GM12878 (cell line): ENCODE data around the gene CPNE4. TPM values are rescaled to one million over a fixed set of nuclear protein-coding genes. Genes with fewer than 3 reads are reported as not detected.

Experiments
- ATAC-seq: fragments of 200-7000 bp; cut with Tn5 transposase; 3 replicates; pipeline ENCODE4 v1.9.1; 2020; ENCODE audit warnings: mild to moderate bottlenecking, moderate library complexity
- BruUV-seq: library from RNA; stranded (reverse); fragments of 400-500 nt; replicated peaks from 2 replicates; lab custom pipeline; 2021; lab: Mats Ljungman, UMichigan
- CTCF ChIA-PET: fragments of 300-600 bp; sonication (Branson Sonifier 250); formaldehyde crosslinking; extraction: SDS; loops from one replicate; lab custom pipeline; 2021; ENCODE audit warnings: inconsistent platforms; lab: Yijun Ruan, JAX
- POLR2A ChIA-PET: fragments of 350-600 bp; formaldehyde crosslinking; extraction: SDS; loops from one replicate; lab custom pipeline; 2021; ENCODE audit warnings: inconsistent platforms; lab: Charles Lee
- RAD21 ChIA-PET: fragments of 300-600 bp; sonication (Branson Sonifier 250); formaldehyde crosslinking; loops from one replicate; lab custom pipeline; 2023; ENCODE audit warnings: antibody characterized with exemption; ENCODE audit not compliant: unreplicated experiment; lab: Charles Lee
- SMC1A ChIA-PET: fragments of 300-600 bp; sonication (Branson Sonifier 250); formaldehyde crosslinking; loops from one replicate; lab custom pipeline; 2023; ENCODE audit not compliant: unreplicated experiment, uncharacterized antibody; lab: Charles Lee
- DNase-seq: peaks from one replicate; pipeline ENCODE4 v3.0.0-alpha.2; 2011; ENCODE audit warnings: low read depth, low spot score
- FAIRE-seq: peaks from 3 replicates; lab custom pipeline; 2011; peaks lifted over from hg19 to GRCh38; lab: Jason Lieb, UNC
- H2AFZ ChIP-seq: 2 replicates; pipeline ENCODE4 v1.6.0; 2011; ENCODE audit warnings: low read depth, low read length, control low read depth; ENCODE audit not compliant: control insufficient read depth
- H3K27ac ChIP-seq: 2 replicates; pipeline ENCODE4 v1.5.1; 2011; ENCODE audit warnings: control low read depth; ENCODE audit not compliant: control insufficient read depth, insufficient read depth
- H3K27me3 ChIP-seq, 2 experiments: replicated peaks in 1 of 2; 2 replicates each; pipeline versions ENCODE4 v1.6.0 to v1.6.1; 2011; ENCODE audit warnings: low read length in 1 of 2; ENCODE audit not compliant: control insufficient read depth in 2 of 2, insufficient read depth in 2 of 2
- H3K36me3 ChIP-seq, 2 experiments: 2 replicates each; pipeline ENCODE4 v1.5.1; 2011; ENCODE audit warnings: low read length in 1 of 2; ENCODE audit not compliant: control insufficient read depth in 2 of 2, insufficient read depth in 2 of 2
- H3K4me1 ChIP-seq: 2 replicates; pipeline ENCODE4 v1.6.1; 2011; ENCODE audit warnings: mild to moderate bottlenecking, low read length, moderate library complexity, mixed read lengths; ENCODE audit not compliant: control insufficient read depth, insufficient read depth
- H3K4me2 ChIP-seq: 2 replicates; pipeline ENCODE4 v1.6.0; 2011; ENCODE audit warnings: control low read depth; ENCODE audit not compliant: control insufficient read depth, insufficient read depth
- H3K4me3 ChIP-seq: fragments of 200-600 bp; sonication (generic); 2 replicates; pipeline ENCODE4 v1.5.1; 2016
- H3K79me2 ChIP-seq: 2 replicates; pipeline ENCODE4 v1.6.0; 2011; ENCODE audit warnings: low read length; ENCODE audit not compliant: control insufficient read depth, insufficient read depth
- H3K9ac ChIP-seq: 2 replicates; pipeline ENCODE4 v1.8.0; 2011; ENCODE audit warnings: low read length, control low read depth, mixed read lengths; ENCODE audit not compliant: control insufficient read depth, insufficient read depth
- H3K9me3 ChIP-seq: replicated peaks from 3 replicates; pipeline ENCODE4 v1.5.1; 2011; ENCODE audit warnings: mild to moderate bottlenecking, low read length; ENCODE audit not compliant: control insufficient read depth, insufficient read depth
- H4K20me1 ChIP-seq: 2 replicates; pipeline ENCODE4 v1.6.0; 2011; ENCODE audit not compliant: control insufficient read depth, insufficient read depth
- ASH2L ChIP-seq: fragments of 300-600, 200-600 bp; sonication (generic); IDR thresholded peaks from 2 replicates; pipeline ENCODE4 v1.6.1; 2017; ENCODE audit warnings: low read depth, mild to moderate bottlenecking, borderline replicate concordance
- CBX3 ChIP-seq: fragments of 200-600 bp; sonication (generic); IDR thresholded peaks from 2 replicates; pipeline ENCODE4 v1.6.1; 2016; ENCODE audit warnings: low read depth, borderline replicate concordance
- CREB1 ChIP-seq: IDR thresholded peaks from 2 replicates; pipeline ENCODE4 v1.6.1; 2012; ENCODE audit warnings: low read depth, mild to moderate bottlenecking, inconsistent platforms
- EZH2 ChIP-seq: IDR thresholded peaks from 2 replicates; pipeline ENCODE4 v1.6.1; 2012; ENCODE audit warnings: low read depth, mild to moderate bottlenecking, control low read depth, inconsistent platforms, low read length, borderline replicate concordance; ENCODE audit not compliant: control insufficient read depth
- FOS ChIP-seq: IDR thresholded peaks from 3 replicates; pipeline ENCODE4 v1.6.1; 2011; ENCODE audit warnings: borderline replicate concordance; ENCODE audit not compliant: insufficient read length; ENCODE audit errors: extremely low read depth
- HDAC2 ChIP-seq: fragments of 200-600 bp; sonication (generic); IDR thresholded peaks from 2 replicates; pipeline ENCODE4 v1.6.1; 2017
- IKZF2 ChIP-seq, 2 experiments: fragments of 450-650 bp; IDR thresholded peaks; 2 replicates each; pipeline ENCODE4 v1.6.1; 2017; ENCODE audit warnings: mild to moderate bottlenecking in 2 of 2, moderate library complexity in 2 of 2
- NFIC ChIP-seq: IDR thresholded peaks from 2 replicates; pipeline ENCODE4 v1.6.1; 2012; ENCODE audit warnings: low read depth, mild to moderate bottlenecking, inconsistent platforms, low read length, moderate library complexity
- POLR2A ChIP-seq: IDR thresholded peaks from 2 replicates; pipeline ENCODE4 v1.6.1; 2011; ENCODE audit warnings: low read depth, mild to moderate bottlenecking, low read length
- SP1 ChIP-seq: IDR thresholded peaks from one replicate; pipeline ENCODE4 v1.6.1; 2011; ENCODE audit warnings: low read depth, low read length
- TCF12 ChIP-seq: IDR thresholded peaks from 2 replicates; pipeline ENCODE4 v1.6.1; 2011; ENCODE audit warnings: low read depth, mild to moderate bottlenecking, low read length
- TCF7 ChIP-seq: IDR thresholded peaks from 2 replicates; pipeline ENCODE4 v1.6.1; 2014; ENCODE audit warnings: antibody characterized with exemption, borderline replicate concordance
- YY1 ChIP-seq: IDR thresholded peaks from 2 replicates; pipeline ENCODE4 v1.6.1; 2011; ENCODE audit warnings: low read depth, mild to moderate bottlenecking, low read length
- ZBED1 ChIP-seq: IDR thresholded peaks from 2 replicates; pipeline ENCODE4 v1.6.1; 2016; ENCODE audit warnings: borderline replicate concordance
- WGBS: methylation state at CpG from one replicate; pipeline ENCODE4 v1.1.6; 2016; ENCODE audit warnings: low lambda C conversion rate; ENCODE audit not compliant: insufficient replicate concordance, insufficient coverage; ENCODE audit errors: missing lambda C conversion rate; 5-methylcytosine and 5-hydroxymethylcytosine counted together
- in situ Hi-C: fragments of 300-500 bp; cut with MboI; formaldehyde crosslinking; loops from 9 replicates; pipeline ENCODE4 v1.14.3; 2018; ENCODE audit warnings: mixed read lengths
- intact Hi-C: fragments of 100-400 bp; cut with micrococcal nuclease; formaldehyde crosslinking; loops from one replicate; pipeline ENCODE4 v1.14.2; 2022; ENCODE audit not compliant: unreplicated experiment
- polyA plus RNA-seq, 11 experiments: library from polyadenylated mRNA; depleted of rRNA in 4 of 11; unstranded in 6 of 11; stranded (reverse) in 5 of 11; fragments of >200 nt; fragmentation: Nextera tagmentation in 4 of 11; fragmentation: Illumina TruSeq in 1 of 11; extraction: Ambion mirVana in 4 of 11; extraction: Trizol in 1 of 11; gene quantifications; 1 replicate in 1 of 11; 2 replicates in 10 of 11; pipeline versions ENCODE4 v1.2.1 to v1.2.3, GENCODE V29; 2011 to 2016; ENCODE audit warnings: inconsistent platforms in 2 of 11, missing spikeins in 2 of 11, low read depth in 1 of 11
- total RNA-seq, 4 experiments: library from RNA; depleted of rRNA in 3 of 4; stranded (reverse); fragments of >200 nt in 3 of 4; fragmentation: Illumina TruSeq in 1 of 4; extraction: Trizol in 1 of 4; gene quantifications; 2 replicates each; pipeline versions ENCODE4 v1.2.1 to v1.2.3, GENCODE V29; 2013 to 2021
- TF ChIP-seq, protein P1 (sequence below): IDR thresholded peaks from 2 replicates; pipeline ENCODE4 v1.6.1; 2011; ENCODE audit warnings: mild to moderate bottlenecking, low read depth, low read length, moderate library complexity; ENCODE audit not compliant: insufficient replicate concordance
- TF ChIP-seq, protein P2 (sequence below): fragments of 450-650 bp; formaldehyde crosslinking; IDR thresholded peaks from 2 replicates; pipeline ENCODE4 v1.5.0; 2022; ENCODE audit warnings: mild to moderate bottlenecking, missing genetic modification characterization

The CPNE4 gene
- total and polyA plus RNA-seq, 10 of the 15 experiments (the other 5 are each of a cell fraction or from before 2014, with no cell fraction given): 0.17 to 1.9 (median 0.48) TPM; not detected in 1

DNA sequence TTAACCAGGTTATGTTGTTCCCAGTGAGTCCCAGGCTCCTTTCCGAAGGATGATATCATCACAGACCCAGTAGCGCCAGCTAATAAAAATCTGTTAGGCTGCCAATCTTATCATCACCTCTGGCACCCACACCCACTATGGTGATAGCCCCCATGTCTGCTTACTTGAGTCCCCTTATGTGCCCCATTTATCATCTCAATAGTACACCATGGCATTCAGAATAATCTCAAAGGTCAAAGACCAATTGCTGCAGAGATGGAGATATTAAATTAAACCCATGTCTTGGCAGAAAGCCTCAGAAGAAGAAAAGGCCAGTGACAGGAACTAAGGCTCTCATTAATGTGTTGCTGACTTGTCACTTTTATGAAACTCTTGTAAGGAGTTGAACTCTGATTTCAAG, 32.8 kb downstream of the CPNE4 start:
- DNase-seq (no peak), FAIRE-seq (no peak), ATAC-seq (no peak)
- ChIA-PET CTCF (no interaction called here), RAD21 (no interaction called here), POLR2A (no interaction called here), SMC1A (no interaction called here)
- H3K27me3 ChIP-seq: no peaks in the 10 kb centered on the region; a peak in 1 of 4 replicates
- H4K20me1 ChIP-seq: no peaks in the 10 kb centered on the region
- WGBS: 85% methylated on average over 2 of the region's 2 CpGs
- BruUV-seq: no TSS peak
- no peaks in the 10 kb centered on the region for H3K4me1 ChIP-seq
- no peaks in the 10 kb centered on the region for H3K36me3 ChIP-seq
- no peak overlapping the region for H3K27ac ChIP-seq
- intact Hi-C loops: no loop called here
- no peak overlapping the region for H3K9ac ChIP-seq
- TF ChIP-seq TCF12 (no peak), SP1 (no peak), CBX3 (no peak)
- TF ChIP-seq, protein P1, sequence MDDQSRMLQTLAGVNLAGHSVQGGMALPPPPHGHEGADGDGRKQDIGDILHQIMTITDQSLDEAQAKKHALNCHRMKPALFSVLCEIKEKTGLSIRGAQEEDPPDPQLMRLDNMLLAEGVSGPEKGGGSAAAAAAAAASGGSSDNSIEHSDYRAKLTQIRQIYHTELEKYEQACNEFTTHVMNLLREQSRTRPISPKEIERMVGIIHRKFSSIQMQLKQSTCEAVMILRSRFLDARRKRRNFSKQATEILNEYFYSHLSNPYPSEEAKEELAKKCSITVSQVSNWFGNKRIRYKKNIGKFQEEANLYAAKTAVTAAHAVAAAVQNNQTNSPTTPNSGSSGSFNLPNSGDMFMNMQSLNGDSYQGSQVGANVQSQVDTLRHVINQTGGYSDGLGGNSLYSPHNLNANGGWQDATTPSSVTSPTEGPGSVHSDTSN: no peak
- in situ Hi-C loops: no loop called here
- no peak overlapping the region for H2AFZ ChIP-seq
- no peak overlapping the region for H3K4me2 ChIP-seq
- H3K4me3 ChIP-seq: no peak overlapping the region
- no peaks in the 10 kb centered on the region for H3K9me3 ChIP-seq
- no peaks in the 10 kb centered on the region for H3K79me2 ChIP-seq

DNA sequence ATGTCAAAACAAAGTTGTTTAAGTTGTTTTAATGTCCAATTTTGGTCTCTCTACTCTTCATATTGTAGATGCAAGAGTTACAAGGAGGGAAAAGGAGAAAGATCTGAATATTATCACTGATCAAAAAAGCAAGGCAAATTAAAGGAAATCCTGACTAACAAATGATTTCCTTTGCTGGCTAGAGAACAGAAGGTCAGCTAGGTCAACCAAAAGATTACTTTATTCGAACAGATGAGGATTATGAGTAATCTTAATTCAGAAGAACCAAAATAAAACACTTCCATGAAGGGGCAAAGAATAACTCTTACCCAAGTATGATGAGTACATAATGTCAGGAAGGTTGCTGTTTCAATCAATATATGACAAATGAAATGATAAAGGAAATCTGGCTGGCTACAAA, 33.8 kb downstream of the CPNE4 start:
- CTCF ChIA-PET: no interaction called here
- POLR2A ChIA-PET: no interaction called here
- no peaks in the 10 kb centered on the region for H4K20me1 ChIP-seq
- FAIRE-seq: no peak
- RAD21 ChIA-PET: no interaction called here
- no peak overlapping the region for H3K27ac ChIP-seq
- DNase-seq: no peak
- BruUV-seq: no TSS peak
- 0% methylated on average over 1 of the region's 1 CpG for WGBS
- no peak overlapping the region for H2AFZ ChIP-seq
- intact Hi-C loops: no loop called here
- SMC1A ChIA-PET: interaction anchor here (1.7 kb wide), 1 partner anchor 206 kb away, joined by 3 read pairs; no protein-coding TSS in a partner anchor
- in situ Hi-C loops: no loop called here
- H3K79me2 ChIP-seq: no peaks in the 10 kb centered on the region
- no peak overlapping the region for H3K9ac ChIP-seq
- no peaks in the 10 kb centered on the region for H3K9me3 ChIP-seq
- H3K4me2 ChIP-seq: no peak overlapping the region
- H3K27me3 ChIP-seq: no peaks in the 10 kb centered on the region; a peak in 1 of 4 replicates
- no peaks in the 10 kb centered on the region for H3K36me3 ChIP-seq
- no peak overlapping the region for H3K4me3 ChIP-seq
- no peaks in the 10 kb centered on the region for H3K4me1 ChIP-seq
- no peak for ATAC-seq
- TF ChIP-seq YY1 (no peak), FOS (no peak), POLR2A (no peak), ZBED1 (no peak), HDAC2 (no peak), NFIC (no peak), CREB1 (no peak), TCF7 (no peak), EZH2 (no peak), IKZF2 (IDR thresholded peaks at IDR 0.05) (no peak), ASH2L (no peak)
- TF ChIP-seq, protein P2, sequence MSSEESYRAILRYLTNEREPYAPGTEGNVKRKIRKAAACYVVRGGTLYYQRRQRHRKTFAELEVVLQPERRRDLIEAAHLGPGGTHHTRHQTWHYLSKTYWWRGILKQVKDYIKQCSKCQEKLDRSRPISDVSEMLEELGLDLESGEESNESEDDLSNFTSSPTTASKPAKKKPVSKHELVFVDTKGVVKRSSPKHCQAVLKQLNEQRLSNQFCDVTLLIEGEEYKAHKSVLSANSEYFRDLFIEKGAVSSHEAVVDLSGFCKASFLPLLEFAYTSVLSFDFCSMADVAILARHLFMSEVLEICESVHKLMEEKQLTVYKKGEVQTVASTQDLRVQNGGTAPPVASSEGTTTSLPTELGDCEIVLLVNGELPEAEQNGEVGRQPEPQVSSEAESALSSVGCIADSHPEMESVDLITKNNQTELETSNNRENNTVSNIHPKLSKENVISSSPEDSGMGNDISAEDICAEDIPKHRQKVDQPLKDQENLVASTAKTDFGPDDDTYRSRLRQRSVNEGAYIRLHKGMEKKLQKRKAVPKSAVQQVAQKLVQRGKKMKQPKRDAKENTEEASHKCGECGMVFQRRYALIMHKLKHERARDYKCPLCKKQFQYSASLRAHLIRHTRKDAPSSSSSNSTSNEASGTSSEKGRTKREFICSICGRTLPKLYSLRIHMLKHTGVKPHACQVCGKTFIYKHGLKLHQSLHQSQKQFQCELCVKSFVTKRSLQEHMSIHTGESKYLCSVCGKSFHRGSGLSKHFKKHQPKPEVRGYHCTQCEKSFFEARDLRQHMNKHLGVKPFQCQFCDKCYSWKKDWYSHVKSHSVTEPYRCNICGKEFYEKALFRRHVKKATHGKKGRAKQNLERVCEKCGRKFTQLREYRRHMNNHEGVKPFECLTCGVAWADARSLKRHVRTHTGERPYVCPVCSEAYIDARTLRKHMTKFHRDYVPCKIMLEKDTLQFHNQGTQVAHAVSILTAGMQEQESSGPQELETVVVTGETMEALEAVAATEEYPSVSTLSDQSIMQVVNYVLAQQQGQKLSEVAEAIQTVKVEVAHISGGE: no peak
